ENCODE results near the gene ACSL5. TPM values are rescaled to one million over a fixed set of nuclear protein-coding genes. Genes with fewer than 3 reads are reported as not detected.

The ACSL5 gene
- total and polyA plus RNA-seq, 2 of the 4 experiments (the other 2 are of a cell fraction) = 0.87 to 1.3 TPM

DNA sequence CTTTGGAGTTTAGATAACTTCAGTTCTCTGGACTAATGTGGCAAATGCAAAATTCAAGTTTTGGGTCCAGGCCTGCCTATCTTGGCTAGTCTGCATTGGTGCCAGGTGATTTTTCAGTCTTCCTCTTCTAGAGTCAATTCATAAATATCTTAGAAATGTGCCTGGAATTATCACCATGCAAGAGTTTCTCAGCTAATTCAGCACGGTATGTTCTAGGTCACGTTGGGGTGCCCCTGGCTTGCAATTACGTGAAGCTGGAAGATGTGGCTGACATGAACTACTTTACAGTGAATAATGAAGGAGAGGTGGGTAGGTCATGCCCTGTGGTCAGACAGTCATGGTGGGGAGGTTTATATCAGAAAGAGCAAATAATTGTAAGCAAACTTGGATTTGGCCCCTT is 47.8 kb downstream of the ACSL5 start:
- DNase-seq = no peak
- Histone ChIP-seq H4K20me1 (ENCODE audit: insufficient read depth, low read length) (no peaks in the 10 kb centered on the region; the same call in 1 of the 2 replicates), H3K9me3 (ENCODE audit: control insufficient read depth, insufficient read depth, low read length) (no peaks in the 10 kb centered on the region), H2BK120ac (ENCODE audit: low read depth, low read length) (no peak overlapping the region), H3K4me3 (ENCODE audit: insufficient read depth, low read depth, low read length) (no peak overlapping the region), H2AK5ac (ENCODE audit: low read depth, low read length) (no peak overlapping the region), H4K91ac (ENCODE audit: insufficient read depth, low read depth, low read length) (no peak overlapping the region), H2BK15ac (ENCODE audit: low read depth, low read length) (no peak overlapping the region), H3K9ac (ENCODE audit: low read depth, low read length) (no peak overlapping the region), H3K79me1 (ENCODE audit: low read depth in 1 of 2, low read length in 2 of 2) (no peaks in the 10 kb centered on the region), H3K27me3 (ENCODE audit: control insufficient read depth, insufficient read depth, low read length) (no peaks in the 10 kb centered on the region), H3K36me3 (ENCODE audit: control insufficient read depth, insufficient read depth, low read length) (no peaks in the 10 kb centered on the region), H3K4ac (ENCODE audit: low read depth, low read length) (no peak overlapping the region), H3K18ac (ENCODE audit: low read depth, low read length) (no peak overlapping the region), H2BK5ac (ENCODE audit: low read depth, low read length, poor library complexity, severe bottlenecking) (no peak overlapping the region), H2AFZ (replicated peaks; ENCODE audit: low read length, poor library complexity) (no peak overlapping the region), H3K23ac (ENCODE audit: low read depth, low read length) (no peak overlapping the region), H4K8ac (ENCODE audit: low read depth in 2 of 2, low read length in 2 of 2) (no peak overlapping the region), H2AK9ac (replicated peaks; ENCODE audit: low read depth, low read length, poor library complexity) (no peak overlapping the region), H3K56ac (ENCODE audit: extremely low read depth, insufficient read depth, low read length) (no peak overlapping the region), H3K14ac (replicated peaks; ENCODE audit: low read depth, low read length) (no peak overlapping the region), H3K4me2 (ENCODE audit: low read depth, low read length) (no peak overlapping the region), H4K5ac (ENCODE audit: low read depth, low read length) (no peak overlapping the region), H3K9me1 (ENCODE audit: insufficient read depth, low read length) (no peaks in the 10 kb centered on the region; the same call in 1 of the 2 replicates), H2BK20ac (ENCODE audit: low read depth, low read length) (no peak overlapping the region), H3K27ac (ENCODE audit: insufficient read depth, low read length) (no peak overlapping the region), H3K4me1 (ENCODE audit: control insufficient read depth, insufficient read depth, low read length) (no peaks in the 10 kb centered on the region)
- intact Hi-C loops (cut with micrococcal nuclease) (no loop called here), dilution Hi-C loops (cut with HindIII; ENCODE audit: low sequenced_read_pairs, unreplicated experiment) (no loop called here), in situ Hi-C loops (cut with MboI; ENCODE audit: low sequenced_read_pairs) (no loop called here)
- TF ChIP-seq MAFK (IDR thresholded peaks at IDR 0.05; ENCODE audit: low read depth, low read length) (no peak), RCOR1 (IDR thresholded peaks at IDR 0.05; ENCODE audit: insufficient replicate concordance, low read length) (no peak), RFX5 (IDR thresholded peaks at IDR 0.05; ENCODE audit: low read depth, low read length) (no peak), BHLHE40 (IDR thresholded peaks at IDR 0.05; ENCODE audit: low read depth, low read length) (no peak), RAD21 (IDR thresholded peaks at IDR 0.05; ENCODE audit: low read length) (no peak), CEBPB (IDR thresholded peaks at IDR 0.05; ENCODE audit: low read depth, low read length) (no peak), MXI1 (IDR thresholded peaks at IDR 0.05; ENCODE audit: borderline replicate concordance, low read depth, low read length) (no peak), SMC3 (IDR thresholded peaks at IDR 0.05; ENCODE audit: low read depth, low read length) (no peak), FOS (IDR thresholded peaks at IDR 0.05; ENCODE audit: low read depth, low read length) (no peak), POLR2A (IDR thresholded peaks at IDR 0.05; ENCODE audit: low read depth, low read length) (no peak), MAZ (IDR thresholded peaks at IDR 0.05; ENCODE audit: borderline replicate concordance, low read depth, low read length) (no peak)
- TF ChIP-seq, protein P1, sequence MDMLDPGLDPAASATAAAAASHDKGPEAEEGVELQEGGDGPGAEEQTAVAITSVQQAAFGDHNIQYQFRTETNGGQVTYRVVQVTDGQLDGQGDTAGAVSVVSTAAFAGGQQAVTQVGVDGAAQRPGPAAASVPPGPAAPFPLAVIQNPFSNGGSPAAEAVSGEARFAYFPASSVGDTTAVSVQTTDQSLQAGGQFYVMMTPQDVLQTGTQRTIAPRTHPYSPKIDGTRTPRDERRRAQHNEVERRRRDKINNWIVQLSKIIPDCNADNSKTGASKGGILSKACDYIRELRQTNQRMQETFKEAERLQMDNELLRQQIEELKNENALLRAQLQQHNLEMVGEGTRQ (IDR thresholded peaks at IDR 0.05; ENCODE audit: low read depth, low read length) = no peak
- TF ChIP-seq, protein P2, sequence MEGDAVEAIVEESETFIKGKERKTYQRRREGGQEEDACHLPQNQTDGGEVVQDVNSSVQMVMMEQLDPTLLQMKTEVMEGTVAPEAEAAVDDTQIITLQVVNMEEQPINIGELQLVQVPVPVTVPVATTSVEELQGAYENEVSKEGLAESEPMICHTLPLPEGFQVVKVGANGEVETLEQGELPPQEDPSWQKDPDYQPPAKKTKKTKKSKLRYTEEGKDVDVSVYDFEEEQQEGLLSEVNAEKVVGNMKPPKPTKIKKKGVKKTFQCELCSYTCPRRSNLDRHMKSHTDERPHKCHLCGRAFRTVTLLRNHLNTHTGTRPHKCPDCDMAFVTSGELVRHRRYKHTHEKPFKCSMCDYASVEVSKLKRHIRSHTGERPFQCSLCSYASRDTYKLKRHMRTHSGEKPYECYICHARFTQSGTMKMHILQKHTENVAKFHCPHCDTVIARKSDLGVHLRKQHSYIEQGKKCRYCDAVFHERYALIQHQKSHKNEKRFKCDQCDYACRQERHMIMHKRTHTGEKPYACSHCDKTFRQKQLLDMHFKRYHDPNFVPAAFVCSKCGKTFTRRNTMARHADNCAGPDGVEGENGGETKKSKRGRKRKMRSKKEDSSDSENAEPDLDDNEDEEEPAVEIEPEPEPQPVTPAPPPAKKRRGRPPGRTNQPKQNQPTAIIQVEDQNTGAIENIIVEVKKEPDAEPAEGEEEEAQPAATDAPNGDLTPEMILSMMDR (conservative IDR thresholded peaks at IDR 0.05; ENCODE audit: low read depth, low read length) = no peak
- no TSS peak for BruUV-seq (replicated peaks)
- POLR2A ChIA-PET (ENCODE audit: unreplicated experiment) = no interaction called here
- WGBS, 2 experiments (ENCODE audit: extremely low coverage in 2 of 2, insufficient read length in 1 of 2) = 56% methylated on average over 3 of the region's 3 CpGs; no CpG with 5 or more reads in 1 of the 2 experiments
- CTCF ChIA-PET = no interaction called here
- no peak for ATAC-seq (ENCODE audit: low read depth)

Measured in IMR-90 (cell line).